Panc1 (cell line): ENCODE data around the gene MRC2. TPM values are rescaled to one million over a fixed set of nuclear protein-coding genes. Genes with fewer than 3 reads are reported as not detected.
A peak's percentile ranks its signal among the peaks of the same experiment; 100 is the strongest.

Source experiments
- ATAC-seq: fragments of 200-7000 bp; cut with Tn5 transposase; 2 replicates; pipeline ENCODE4 v1.9.1; 2020; ENCODE audit warnings: mild to moderate bottlenecking, moderate library complexity
- BruUV-seq: library from RNA; stranded (reverse); fragments of 400-500 nt; replicated peaks from 2 replicates; lab custom pipeline; 2021; lab: Mats Ljungman, UMichigan
- CTCF ChIA-PET: fragments of 300-600 bp; sonication (Branson Sonifier 250); formaldehyde crosslinking; loops from one replicate; lab custom pipeline; 2022; ENCODE audit warnings: antibody characterized with exemption; lab: Charles Lee
- POLR2A ChIA-PET: fragments of 300-600 bp; sonication (Branson Sonifier 250); formaldehyde crosslinking; loops from one replicate; lab custom pipeline; 2022; ENCODE audit warnings: antibody characterized with exemption; lab: Charles Lee
- DNase-seq: peaks from one replicate; pipeline ENCODE4 v3.0.0-alpha.2; 2010; ENCODE audit warnings: low read depth, low spot score
- H3K27ac ChIP-seq: 2 replicates; pipeline ENCODE4 v1.5.1; 2011; ENCODE audit warnings: mild to moderate bottlenecking, low read length, inconsistent platforms
- H3K27me3 ChIP-seq: fragments of 200-500 bp; sonication (Bioruptor generic); 2 replicates; pipeline ENCODE4 v1.6.0; 2014; ENCODE audit warnings: low read length, inconsistent platforms; ENCODE audit not compliant: control insufficient read depth, insufficient read depth
- H3K36me3 ChIP-seq: fragments of 200-500 bp; sonication (Bioruptor generic); 2 replicates; pipeline ENCODE4 v1.5.1; 2014; ENCODE audit warnings: inconsistent platforms, mild to moderate bottlenecking, low read length, moderate library complexity; ENCODE audit not compliant: control insufficient read depth, insufficient read depth
- H3K4me1 ChIP-seq: 2 replicates; pipeline ENCODE4 v1.5.1; 2011; ENCODE audit warnings: inconsistent platforms, mild to moderate bottlenecking, low read length, moderate library complexity; ENCODE audit not compliant: control insufficient read depth, insufficient read depth
- H3K4me3 ChIP-seq, 2 experiments: 2 replicates each; pipeline ENCODE4 v1.5.1; 2011 to 2012; ENCODE audit warnings: low read depth in 2 of 2, low read length in 2 of 2, mild to moderate bottlenecking in 2 of 2, inconsistent platforms in 1 of 2, moderate library complexity in 1 of 2
- H3K9me3 ChIP-seq: fragments of 200-500 bp; sonication (Bioruptor generic); 2 replicates; pipeline ENCODE4 v1.5.1; 2014; ENCODE audit warnings: low read depth, mild to moderate bottlenecking, inconsistent platforms, low read length, moderate library complexity; ENCODE audit not compliant: control insufficient read depth, insufficient read depth
- CTCF ChIP-seq: fragments of 450-650 bp; IDR thresholded peaks from 2 replicates; pipeline ENCODE4 v1.5.1; 2017; ENCODE audit warnings: mild to moderate bottlenecking
- POLR2AphosphoS5 ChIP-seq: IDR thresholded peaks from 2 replicates; pipeline ENCODE4 v1.6.1; 2012; ENCODE audit warnings: mild to moderate bottlenecking, low read depth, low read length, moderate library complexity
- REST ChIP-seq, 2 experiments: IDR thresholded peaks; 2 replicates each; pipeline ENCODE4 v1.6.1; 2011 to 2012; ENCODE audit warnings: low read depth in 2 of 2, control low read depth in 1 of 2, low read length in 1 of 2, mild to moderate bottlenecking in 1 of 2, moderate library complexity in 1 of 2; ENCODE audit not compliant: insufficient read depth in 1 of 2
- SIN3A ChIP-seq: IDR thresholded peaks from 2 replicates; pipeline ENCODE4 v1.6.1; 2012; ENCODE audit warnings: low read depth, mild to moderate bottlenecking, low read length, moderate library complexity, borderline replicate concordance; ENCODE audit not compliant: insufficient read depth
- TCF7L2 ChIP-seq: IDR thresholded peaks from 2 replicates; pipeline ENCODE4 v1.6.1; 2011; ENCODE audit warnings: mild to moderate bottlenecking, low read depth, low read length, inconsistent platforms
- in situ Hi-C: cut with HindIII; loops from 2 replicates; pipeline ENCODE4 v1.10.0; 2016; ENCODE audit warnings: low sequenced_read_pairs, low pct_unique_long_range_greater_than_20kb
- intact Hi-C: fragments of 100-400 bp; cut with micrococcal nuclease; formaldehyde crosslinking; loops from one replicate; pipeline ENCODE4 v1.10.0; 2022; ENCODE audit not compliant: unreplicated experiment
- total RNA-seq: library from RNA; stranded (reverse); gene quantifications from one replicate; pipeline ENCODE4 v1.2.1, GENCODE V29; 2021; ENCODE audit not compliant: unreplicated experiment

Gene MRC2
- total RNA-seq, 1 experiment from 2014 or later = 120 TPM

DNA sequence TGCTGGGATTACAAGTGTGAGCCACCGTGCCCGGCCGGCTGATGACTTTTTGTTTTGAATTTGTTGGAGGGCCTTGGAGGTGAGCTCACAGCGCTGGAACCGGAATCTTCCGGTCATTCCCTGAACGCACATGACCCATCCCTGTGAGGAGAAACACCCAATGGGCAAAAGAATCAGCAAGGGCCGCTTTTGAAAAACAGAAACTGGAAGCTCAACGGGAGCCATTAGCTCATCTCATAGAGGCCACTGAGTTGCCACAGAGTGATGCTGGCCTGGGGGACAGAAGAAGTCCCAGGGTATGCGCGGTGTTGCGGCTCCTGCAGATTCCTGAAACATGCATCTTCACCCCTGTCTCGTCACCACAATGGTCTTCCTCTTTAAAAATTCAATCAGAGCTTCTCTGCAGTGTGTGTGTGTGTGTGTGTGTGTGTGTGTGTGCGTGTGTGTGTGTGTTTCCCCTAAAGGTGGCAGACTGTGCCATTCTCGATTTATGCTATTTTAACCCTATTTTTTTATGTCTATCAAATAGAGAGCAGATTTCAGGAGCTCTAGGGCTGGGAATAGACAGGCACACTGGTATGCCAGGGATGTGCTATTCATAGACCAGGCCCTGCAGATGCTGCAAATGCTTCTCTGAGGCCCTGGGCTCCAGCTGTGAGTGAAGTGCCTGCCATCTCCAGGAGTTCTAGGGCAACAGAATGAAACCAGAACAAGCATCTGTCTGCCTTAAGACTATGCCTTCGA, 112.3 kb downstream of the MRC2 start:
- Histone ChIP-seq H3K36me3 (no peaks in the 10 kb centered on the region), H3K27ac (no peak overlapping the region), H3K9me3 (no peaks in the 10 kb centered on the region), H3K27me3 (no peaks in the 10 kb centered on the region), H3K4me3 (no peak overlapping the region), H3K4me1 (no peaks in the 10 kb centered on the region)
- ATAC-seq = peak; percentile 65; the same call in 1 of the 2 replicates
- POLR2A ChIA-PET = no interaction called here
- CTCF ChIA-PET = no interaction called here
- intact Hi-C loops (no loop called here), in situ Hi-C loops (no loop called here)
- no peak for DNase-seq
- no TSS peak for BruUV-seq
- TF ChIP-seq CTCF = no peak
- no peak for TF ChIP-seq TCF7L2
- no peak for TF ChIP-seq REST (IDR thresholded peaks at IDR 0.05; ENCODE audit: insufficient read depth in 1 of 2, low read depth in 2 of 2, low read length in 1 of 2)
- TF ChIP-seq POLR2AphosphoS5 = no peak
- no peak for TF ChIP-seq SIN3A

GRCh38 chr17:62741290-62741689, 113.8 kb downstream of the MRC2 start:
- intact Hi-C loops = no loop called here
- Histone ChIP-seq H3K27ac (no peak overlapping the region), H3K4me1 (no peaks in the 10 kb centered on the region), H3K4me3 (no peak overlapping the region), H3K9me3 (no peaks in the 10 kb centered on the region), H3K36me3 (no peaks in the 10 kb centered on the region), H3K27me3 (no peaks in the 10 kb centered on the region)
- in situ Hi-C loops = no loop called here
- DNase-seq (no peak), ATAC-seq (no peak)
- no TSS peak for BruUV-seq
- ChIA-PET CTCF (no interaction called here), POLR2A (no interaction called here)
- no peak for TF ChIP-seq SIN3A
- no peak for TF ChIP-seq REST (IDR thresholded peaks at IDR 0.05; ENCODE audit: insufficient read depth in 1 of 2, low read depth in 2 of 2, low read length in 1 of 2)

Other genes with a start within 250 kb of the MRC2 start
- gene EFCAB3, start 247.1 kb upstream of the MRC2 start, total RNA-seq = not detected
- 34.2 TPM for gene METTL2A, start 203.8 kb upstream of the MRC2 start, total RNA-seq
- 54.6 TPM for gene TLK2, start 148.8 kb upstream of the MRC2 start, total RNA-seq
- 0.39 TPM for gene MARCHF10, start 180.6 kb downstream of the MRC2 start, total RNA-seq